ENCODE results near the gene ARRB2.

The ARRB2 gene

DNA sequence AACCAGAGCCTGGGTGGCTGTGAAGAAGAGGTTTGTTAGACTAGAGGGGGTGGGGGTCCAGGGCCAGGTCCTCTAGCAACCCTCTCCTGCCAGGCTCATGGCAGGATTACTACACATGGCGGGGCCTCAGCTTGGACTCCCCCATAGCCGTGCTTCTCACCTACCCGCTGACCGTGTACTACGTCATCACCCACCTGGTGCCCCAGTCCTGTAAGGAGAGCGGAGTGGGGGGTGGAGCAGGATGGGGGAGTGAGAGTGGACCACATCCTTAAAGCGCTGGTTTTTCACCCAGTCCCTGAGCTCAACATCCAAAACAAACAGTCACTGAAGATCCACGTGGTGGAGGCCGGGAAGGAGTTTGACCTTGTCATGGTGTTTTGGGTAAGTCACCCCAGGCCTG, 33.5 kb downstream of the ARRB2 start:
- H3K4me3 Mint-ChIP-seq: no peak overlapping the region
- no peak for DNase-seq
- no peaks in the 10 kb centered on the region for H3K36me3 Mint-ChIP-seq (ENCODE audit: low read depth)
- no peak overlapping the region for H3K27ac Mint-ChIP-seq
- peaks cover 15% of the 10 kb centered on the region for H3K27me3 Mint-ChIP-seq
- H3K9me3 Mint-ChIP-seq: no peaks in the 10 kb centered on the region
- H3K4me1 Mint-ChIP-seq (ENCODE audit: low read depth): peaks cover 24% of the 10 kb centered on the region

DNA sequence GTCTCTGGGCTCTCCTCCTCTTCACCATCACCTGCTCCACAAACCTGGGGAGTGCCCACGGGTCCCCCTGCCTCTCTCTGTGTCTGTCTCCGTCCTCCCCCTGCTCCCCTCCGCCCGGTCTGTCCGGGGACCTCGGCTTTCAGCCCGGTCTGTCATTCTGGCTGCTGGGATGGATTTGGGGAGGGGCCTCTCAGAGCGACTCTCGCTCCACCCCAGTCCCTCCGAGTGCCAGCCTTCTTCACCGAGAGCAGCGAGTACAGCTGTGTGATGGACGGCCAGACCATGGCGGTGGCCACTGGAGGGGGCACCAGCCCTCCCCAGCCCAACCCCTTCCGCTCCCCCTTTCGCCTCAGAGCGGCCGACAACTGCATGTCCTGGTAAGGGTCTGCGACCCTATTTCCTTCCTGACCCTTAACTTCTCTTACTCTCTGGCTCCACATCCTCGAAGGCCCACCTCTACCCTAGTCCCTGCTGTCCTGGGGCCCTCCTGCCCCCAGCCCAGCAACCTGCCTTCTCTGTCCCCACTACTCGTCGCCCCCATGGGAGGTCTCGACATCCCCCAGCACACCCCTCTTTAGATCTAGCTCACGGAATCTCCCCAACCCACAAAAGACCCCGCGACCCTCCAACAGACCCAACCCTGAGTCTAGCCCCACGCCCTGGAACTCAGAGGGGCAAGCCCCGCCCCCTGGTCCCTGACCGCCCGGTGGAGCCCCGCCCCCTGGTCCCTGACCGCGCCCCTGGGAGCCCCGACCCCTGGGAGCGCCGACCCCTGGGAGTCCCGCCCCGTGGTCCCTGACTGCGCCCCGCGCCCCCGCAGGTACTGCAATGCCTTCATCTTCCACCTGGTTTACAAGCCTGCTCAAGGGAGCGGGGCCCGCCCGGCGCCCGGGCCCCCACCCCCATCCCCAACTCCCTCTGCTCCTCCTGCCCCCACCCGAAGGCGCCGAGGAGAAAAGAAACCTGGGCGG, 34.9 kb downstream of the ARRB2 start:
- no peak overlapping the region for H3K4me3 Mint-ChIP-seq
- H3K27ac Mint-ChIP-seq: no peak overlapping the region
- peaks cover 13% of the 10 kb centered on the region for H3K27me3 Mint-ChIP-seq

DNA sequence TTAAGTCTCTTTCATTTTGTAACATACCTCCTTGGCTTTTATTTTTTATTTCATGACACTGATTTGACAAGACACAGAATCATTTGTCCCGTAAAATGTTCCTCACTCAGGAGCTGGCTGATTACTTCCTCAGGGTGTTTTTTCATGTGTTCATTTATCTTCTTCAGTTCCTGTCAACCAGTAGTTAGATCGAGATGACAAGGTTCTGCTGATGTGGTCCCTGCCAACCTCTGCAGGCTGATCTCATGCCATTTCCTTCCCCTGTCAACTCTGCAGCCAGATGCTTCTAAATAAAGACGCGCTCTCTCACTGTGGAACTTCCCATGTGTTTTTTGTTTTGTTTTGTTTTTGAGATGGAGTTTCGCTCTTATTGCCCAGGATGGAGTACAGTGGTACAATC, 37.4 kb downstream of the ARRB2 start:
- peaks cover 9% of the 10 kb centered on the region for H3K27me3 Mint-ChIP-seq
- no peak overlapping the region for H3K27ac Mint-ChIP-seq
- H3K36me3 Mint-ChIP-seq (ENCODE audit: low read depth): no peaks in the 10 kb centered on the region
- peaks cover 16% of the 10 kb centered on the region for H3K4me1 Mint-ChIP-seq (ENCODE audit: low read depth)
- no peaks in the 10 kb centered on the region for H3K9me3 Mint-ChIP-seq
- DNase-seq: no peak
- peak overlapping the region; percentile 35 for H3K4me3 Mint-ChIP-seq

More for the DNA sequence above, 34.9 kb downstream of the ARRB2 start:
- H3K36me3 Mint-ChIP-seq (ENCODE audit: low read depth): no peaks in the 10 kb centered on the region
- DNase-seq: no peak
- no peaks in the 10 kb centered on the region for H3K9me3 Mint-ChIP-seq
- peaks cover 17% of the 10 kb centered on the region for H3K4me1 Mint-ChIP-seq (ENCODE audit: low read depth)

DNA sequence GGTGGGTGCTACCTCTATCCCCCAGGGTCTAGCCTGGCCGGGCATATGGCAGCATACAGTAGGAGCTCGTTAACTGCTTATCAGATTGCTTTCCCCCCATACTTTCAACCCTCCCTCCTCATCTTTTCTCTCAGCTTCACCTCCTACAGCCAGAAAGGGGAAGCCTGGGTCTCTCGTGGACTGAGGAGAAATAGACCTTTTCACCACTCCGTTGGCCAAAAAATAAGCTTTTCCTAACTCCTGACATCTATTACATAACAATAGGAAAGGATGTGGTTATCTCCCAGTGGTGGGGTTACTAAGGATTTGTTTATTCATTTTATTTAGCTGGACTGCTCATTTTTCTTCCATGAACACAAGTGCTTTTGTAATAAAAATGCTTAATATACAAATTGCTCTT, 38.3 kb downstream of the ARRB2 start:
- H3K36me3 Mint-ChIP-seq (ENCODE audit: low read depth): no peaks in the 10 kb centered on the region
- DNase-seq: no peak
- peaks cover 16% of the 10 kb centered on the region for H3K4me1 Mint-ChIP-seq (ENCODE audit: low read depth)
- H3K27me3 Mint-ChIP-seq: peaks cover 9% of the 10 kb centered on the region
- H3K9me3 Mint-ChIP-seq: no peaks in the 10 kb centered on the region
- peak overlapping the region; percentile 33 for H3K27ac Mint-ChIP-seq
- H3K4me3 Mint-ChIP-seq: no peak overlapping the region

- Mint-ChIP-seq H3K4me3 (no peak overlapping the region), H3K27me3 (peaks cover 15% of the 10 kb centered on the region), H3K4me1 (ENCODE audit: low read depth) (peaks cover 16% of the 10 kb centered on the region), H3K9me3 (no peaks in the 10 kb centered on the region), H3K36me3 (ENCODE audit: low read depth) (no peaks in the 10 kb centered on the region), H3K27ac (no peak overlapping the region)
- no peak for DNase-seq
Measured at GRCh38 chr17:4750606-4751005, 40.2 kb downstream of the ARRB2 start.

DNA sequence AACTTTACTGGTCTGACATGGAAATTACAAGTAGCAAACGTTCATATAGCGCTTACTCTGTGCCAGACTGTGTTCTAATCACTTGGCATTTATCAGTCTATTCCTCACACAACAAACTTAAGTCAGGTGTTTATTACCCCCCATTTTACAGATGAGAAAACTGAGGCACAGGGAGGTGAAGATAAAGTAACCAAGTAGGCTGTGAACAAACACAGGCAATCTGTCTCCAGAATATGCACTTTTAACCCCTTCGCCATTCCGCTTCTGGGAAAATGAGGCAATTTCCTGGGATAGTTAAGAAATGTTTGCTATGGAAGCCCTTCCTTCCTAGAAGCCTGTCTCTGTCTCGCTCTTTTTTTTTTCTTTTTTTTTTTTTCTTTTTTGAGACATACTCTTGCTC, 41.5 kb downstream of the ARRB2 start:
- Mint-ChIP-seq H3K4me1 (ENCODE audit: low read depth) (peaks cover 12% of the 10 kb centered on the region), H3K27me3 (peaks cover 15% of the 10 kb centered on the region), H3K36me3 (ENCODE audit: low read depth) (no peaks in the 10 kb centered on the region), H3K4me3 (no peak overlapping the region), H3K27ac (no peak overlapping the region), H3K9me3 (no peaks in the 10 kb centered on the region)
- DNase-seq: no peak

GRCh38 chr17:4753392-4753791, 43.0 kb downstream of the ARRB2 start:
- Mint-ChIP-seq H3K4me1 (ENCODE audit: low read depth) (peaks cover 4% of the 10 kb centered on the region), H3K4me3 (no peak overlapping the region), H3K27me3 (peaks cover 15% of the 10 kb centered on the region), H3K9me3 (no peaks in the 10 kb centered on the region), H3K27ac (no peak overlapping the region), H3K36me3 (ENCODE audit: low read depth) (no peaks in the 10 kb centered on the region)
- DNase-seq: no peak

GRCh38 chr17:4759776-4760236, 49.4 kb downstream of the ARRB2 start:
- H3K27me3 Mint-ChIP-seq: peaks cover 8% of the 10 kb centered on the region
- no peak overlapping the region for H3K4me3 Mint-ChIP-seq
- H3K4me1 Mint-ChIP-seq (ENCODE audit: low read depth): no peaks in the 10 kb centered on the region
- no peak for DNase-seq
- H3K36me3 Mint-ChIP-seq (ENCODE audit: low read depth): no peaks in the 10 kb centered on the region
- no peaks in the 10 kb centered on the region for H3K9me3 Mint-ChIP-seq
- no peak overlapping the region for H3K27ac Mint-ChIP-seq

DNA sequence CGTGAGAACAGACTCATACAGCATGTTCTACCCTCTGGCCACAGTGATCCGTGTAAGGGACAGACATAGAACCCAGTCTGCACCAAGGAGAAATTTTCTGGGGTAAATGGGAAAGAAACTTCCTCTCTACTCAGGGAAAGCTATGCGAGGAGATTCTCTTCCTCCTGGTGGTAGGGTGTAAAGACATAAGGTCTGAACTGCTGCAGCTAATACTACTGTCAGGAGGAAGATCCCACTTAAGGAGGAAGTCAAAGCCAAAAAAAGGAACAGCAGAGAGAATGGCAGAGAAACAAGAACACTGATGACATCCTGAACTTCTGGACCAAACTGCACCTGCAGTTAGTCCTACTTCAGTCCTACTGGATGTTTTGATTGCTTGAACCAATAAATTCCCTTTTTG, 54.2 kb downstream of the ARRB2 start:
- H3K36me3 Mint-ChIP-seq (ENCODE audit: low read depth): no peaks in the 10 kb centered on the region
- H3K9me3 Mint-ChIP-seq: no peaks in the 10 kb centered on the region
- no peak overlapping the region for H3K4me3 Mint-ChIP-seq
- H3K27ac Mint-ChIP-seq: no peak overlapping the region
- H3K4me1 Mint-ChIP-seq (ENCODE audit: low read depth): no peaks in the 10 kb centered on the region
- peaks cover 3% of the 10 kb centered on the region for H3K27me3 Mint-ChIP-seq
- DNase-seq: no peak

GRCh38 chr17:4766201-4766600, 55.8 kb downstream of the ARRB2 start:
- Mint-ChIP-seq H3K4me3 (no peak overlapping the region), H3K36me3 (ENCODE audit: low read depth) (no peaks in the 10 kb centered on the region), H3K27me3 (no peaks in the 10 kb centered on the region), H3K9me3 (no peaks in the 10 kb centered on the region), H3K27ac (no peak overlapping the region), H3K4me1 (ENCODE audit: low read depth) (no peaks in the 10 kb centered on the region)
- DNase-seq: no peak

GRCh38 chr17:4766723-4767122, 56.3 kb downstream of the ARRB2 start:
- Mint-ChIP-seq H3K27ac (no peak overlapping the region), H3K27me3 (no peaks in the 10 kb centered on the region), H3K9me3 (no peaks in the 10 kb centered on the region), H3K36me3 (ENCODE audit: low read depth) (no peaks in the 10 kb centered on the region), H3K4me1 (ENCODE audit: low read depth) (peaks cover 4% of the 10 kb centered on the region), H3K4me3 (no peak overlapping the region)
- DNase-seq: no peak

DNA sequence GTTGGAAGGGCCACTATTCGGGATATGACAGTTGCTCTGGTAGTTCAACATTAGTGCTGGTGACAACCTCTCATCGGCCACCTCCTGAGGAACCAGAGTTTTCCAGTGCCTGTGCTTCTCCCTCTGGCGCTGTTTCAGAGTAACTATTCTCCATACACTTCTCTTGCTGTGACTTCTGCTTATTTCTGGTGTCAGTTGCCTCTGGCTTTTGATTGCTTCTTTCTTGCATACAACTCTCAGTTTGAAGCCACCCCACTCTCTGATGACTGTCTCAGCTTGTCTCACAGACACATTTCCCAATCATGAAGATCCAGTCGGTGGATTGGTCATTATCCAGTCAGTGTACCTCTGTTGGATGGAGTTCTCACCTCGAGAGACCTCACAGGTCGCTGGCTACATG, 57.9 kb downstream of the ARRB2 start:
- DNase-seq: no peak
- no peak overlapping the region for H3K27ac Mint-ChIP-seq

DNA sequence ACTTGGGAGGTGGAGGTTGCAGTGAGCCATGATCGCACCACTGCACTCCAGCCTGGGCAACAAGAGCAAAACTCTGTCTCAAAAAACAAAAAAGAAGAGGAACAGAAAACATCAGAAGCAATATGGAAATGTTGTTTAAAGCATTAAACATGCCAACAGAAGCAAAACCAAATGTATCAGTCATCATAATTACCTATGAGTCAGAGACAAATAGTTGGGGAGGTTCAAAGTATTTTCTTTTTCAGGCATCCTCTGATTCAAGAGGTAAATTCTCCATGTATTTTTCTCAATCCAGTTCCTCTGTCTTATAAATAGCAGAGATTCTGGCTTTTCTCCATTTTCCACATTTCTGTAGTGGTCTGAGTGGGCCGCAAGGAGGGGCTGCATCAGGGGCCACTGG, 59.2 kb downstream of the ARRB2 start:
- Mint-ChIP-seq H3K4me3 (no peak overlapping the region), H3K27me3 (no peaks in the 10 kb centered on the region), H3K27ac (no peak overlapping the region), H3K4me1 (ENCODE audit: low read depth) (peaks cover 5% of the 10 kb centered on the region), H3K36me3 (ENCODE audit: low read depth) (no peaks in the 10 kb centered on the region), H3K9me3 (no peaks in the 10 kb centered on the region)
- no peak for DNase-seq

More for the DNA sequence above, 57.9 kb downstream of the ARRB2 start:
- H3K4me1 Mint-ChIP-seq (ENCODE audit: low read depth): peaks cover 5% of the 10 kb centered on the region
- H3K4me3 Mint-ChIP-seq: no peak overlapping the region
- H3K9me3 Mint-ChIP-seq: no peaks in the 10 kb centered on the region
- H3K27me3 Mint-ChIP-seq: no peaks in the 10 kb centered on the region
- no peaks in the 10 kb centered on the region for H3K36me3 Mint-ChIP-seq (ENCODE audit: low read depth)

All from activated T-cell treated with anti-CD3 and anti-CD28 coated beads, Interleukin-2, amount 50 U/mL, for 24 hours (primary cell).